H1 (cell line): ENCODE results near the gene ARMC10. TPM values are rescaled to one million over a fixed set of nuclear protein-coding genes. Genes with fewer than 3 reads are reported as not detected.

Source experiments
- ASH2L ChIP-seq: fragments of 200-600, 300-600 bp; sonication (generic); IDR thresholded peaks from one replicate; pipeline ENCODE4 v1.7.1; 2017; ENCODE audit warnings: low read length
- ATF2 ChIP-seq: IDR thresholded peaks from 2 replicates; pipeline ENCODE4 v1.6.1; 2012; ENCODE audit warnings: low read length, inconsistent platforms
- BRCA1 ChIP-seq: IDR thresholded peaks from 2 replicates; pipeline ENCODE4 v1.6.1; 2012; ENCODE audit warnings: low read depth, low read length, improper control_type of control experiment
- CTBP2 ChIP-seq: IDR thresholded peaks from 2 replicates; pipeline ENCODE4 v1.7.0; 2011; ENCODE audit warnings: borderline replicate concordance, mild to moderate bottlenecking, moderate library complexity, mixed read lengths, low read length; ENCODE audit not compliant: insufficient read depth, insufficient read length
- E2F6 ChIP-seq: IDR thresholded peaks from 2 replicates; pipeline ENCODE4 v1.6.1; 2012; ENCODE audit warnings: inconsistent platforms
- EZH2 ChIP-seq: fragments of 200-600 bp; sonication (generic); IDR thresholded peaks from 2 replicates; pipeline ENCODE4 v1.7.1; 2012; ENCODE audit warnings: low read depth, mild to moderate bottlenecking, moderate library complexity, low read length, inconsistent platforms; ENCODE audit not compliant: severe bottlenecking
- JUN ChIP-seq: IDR thresholded peaks from 2 replicates; pipeline ENCODE4 v1.6.1; 2011; ENCODE audit warnings: low read depth, mild to moderate bottlenecking, improper control_type of control experiment, low read length
- MAFK ChIP-seq: IDR thresholded peaks from 2 replicates; pipeline ENCODE4 v1.6.1; 2012; ENCODE audit warnings: low read depth, mild to moderate bottlenecking, improper control_type of control experiment, low read length
- NANOG ChIP-seq: IDR thresholded peaks from 2 replicates; pipeline ENCODE4 v1.6.1; 2011; ENCODE audit warnings: low read length, low read depth, mild to moderate bottlenecking, inconsistent platforms; ENCODE audit not compliant: insufficient read depth, poor library complexity, severe bottlenecking
- RAD21 ChIP-seq, 2 experiments: IDR thresholded peaks in 1 of 2; conservative IDR thresholded peaks in 1 of 2; 2 replicates each; pipeline ENCODE4 v1.6.1; 2011; ENCODE audit warnings: low read depth in 2 of 2, low read length in 2 of 2, improper control_type of control experiment in 1 of 2, inconsistent platforms in 1 of 2, mild to moderate bottlenecking in 1 of 2, moderate library complexity in 1 of 2
- RBBP5 ChIP-seq: IDR thresholded peaks from 2 replicates; pipeline ENCODE4 v1.7.1; 2012; ENCODE audit warnings: low read depth, mild to moderate bottlenecking, inconsistent platforms, low read length, moderate library complexity, borderline replicate concordance
- RNF2 ChIP-seq: fragments of 200-900, 300-1000 bp; sonication (generic); IDR thresholded peaks from 2 replicates; pipeline ENCODE4 v1.7.1; 2016; ENCODE audit warnings: borderline replicate concordance, low read depth, mild to moderate bottlenecking, antibody characterized with exemption, low read length; ENCODE audit not compliant: poor library complexity, severe bottlenecking; ENCODE audit errors: missing control alignments
- SAP30 ChIP-seq: fragments of 300-600 bp; sonication (generic); IDR thresholded peaks from 2 replicates; pipeline ENCODE4 v1.7.1; 2012; ENCODE audit warnings: low read length, moderate library complexity, mild to moderate bottlenecking, inconsistent platforms; ENCODE audit not compliant: insufficient read depth, insufficient replicate concordance
- SUZ12 ChIP-seq: fragments of 200-600 bp; sonication (generic); IDR thresholded peaks from 2 replicates; pipeline ENCODE4 v1.6.1; 2012; ENCODE audit warnings: mild to moderate bottlenecking, inconsistent platforms, low read length, moderate library complexity, mixed read lengths
- TAF1 ChIP-seq: IDR thresholded peaks from 2 replicates; pipeline ENCODE4 v1.6.1; 2011; ENCODE audit warnings: mild to moderate bottlenecking, low read depth, low read length
- TCF12 ChIP-seq: IDR thresholded peaks from 2 replicates; pipeline ENCODE4 v1.6.1; 2011; ENCODE audit warnings: low read depth, mild to moderate bottlenecking, low read length
- USF2 ChIP-seq: IDR thresholded peaks from 2 replicates; pipeline ENCODE4 v1.6.1; 2011; ENCODE audit warnings: low read length, improper control_type of control experiment
- polyA plus RNA-seq, 7 experiments: library from polyadenylated mRNA; depleted of rRNA in 3 of 7; stranded (reverse) in 5 of 7; unstranded in 2 of 7; fragments of >200 nt in 5 of 7; fragments of 200-250 nt in 2 of 7; gene quantifications; 1 replicate in 5 of 7; 2 replicates in 1 of 7; 4 replicates in 1 of 7; pipeline versions ENCODE4 v1.2.1 to v1.2.3, GENCODE V29; 2011 to 2013; ENCODE audit warnings: missing spikeins in 2 of 7, mixed read lengths in 2 of 7
- total RNA-seq: library from RNA; stranded (reverse); fragmentation: NEBNext Ultra II Directional; extraction: Animal tissue kit (Norgen Biotek cat#: 25700); gene quantifications from 2 replicates; pipeline ENCODE4 v1.2.1, GENCODE V29; 2021
- TF ChIP-seq, protein P1 (sequence below): IDR thresholded peaks from 2 replicates; pipeline ENCODE4 v1.6.1; 2012; ENCODE audit warnings: inconsistent platforms

The ARMC10 gene
- total and polyA plus RNA-seq, 2 of the 8 experiments (the other 6 are each of a cell fraction or from before 2014, with no cell fraction given) = 16.4 to 44.3 TPM

DNA sequence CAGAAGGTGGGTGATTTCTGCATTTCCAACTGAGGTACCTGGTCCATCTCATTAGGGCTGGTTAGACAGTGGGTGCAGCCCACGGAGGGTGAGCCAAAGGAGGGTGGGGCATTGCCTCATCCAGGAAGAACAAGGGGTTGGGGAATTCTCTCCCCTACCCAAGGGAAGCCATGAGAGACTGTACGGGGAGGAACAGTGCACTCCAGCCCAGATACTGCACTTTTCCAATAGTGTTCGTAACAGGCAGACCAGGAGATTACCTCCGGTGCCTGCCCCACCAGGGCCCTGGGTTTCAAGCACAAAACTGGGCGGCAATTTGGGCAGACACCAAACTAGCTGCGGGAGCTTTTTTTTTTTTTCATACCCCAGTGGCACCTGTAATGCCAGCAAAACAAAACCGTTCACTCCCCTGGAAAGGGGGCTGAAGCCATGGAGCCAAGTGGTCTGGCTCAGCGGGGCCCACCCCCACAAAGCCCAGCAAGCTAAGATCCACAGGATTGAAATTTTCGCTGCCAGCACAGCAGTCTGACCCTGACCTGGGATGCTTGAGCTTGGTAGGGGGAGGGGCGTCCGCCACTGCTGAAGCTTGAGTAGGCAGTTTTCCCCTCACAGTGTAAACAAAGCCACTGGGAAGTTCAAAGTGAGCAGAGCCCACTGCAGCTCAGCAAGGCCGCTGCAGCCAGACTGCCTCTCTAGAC is 31.2 kb downstream of the ARMC10 start (continued):
- no peak for TF ChIP-seq RNF2
- no peak for TF ChIP-seq TAF1
- TF ChIP-seq SUZ12 = no peak
- TF ChIP-seq RAD21 (IDR thresholded peaks at IDR 0.05 in 1 of 2, conservative IDR thresholded peaks at IDR 0.05 in 1 of 2; ENCODE audit: low read depth in 2 of 2, low read length in 2 of 2) = peak in 1 of 2 experiments; percentile 11; a peak in 1 of 4 replicates
- TF ChIP-seq CTBP2 = no peak
- TF ChIP-seq E2F6 = peak; percentile 29; the same call in 1 of the 2 replicates
- TF ChIP-seq MAFK = peak; percentile 50; the same call in 1 of the 2 replicates
- TF ChIP-seq NANOG = no peak
- TF ChIP-seq SAP30 = no peak
- no peak for TF ChIP-seq BRCA1
- peak; percentile 61; the same call in 1 of the 2 replicates for TF ChIP-seq RBBP5
- TF ChIP-seq, protein P1, sequence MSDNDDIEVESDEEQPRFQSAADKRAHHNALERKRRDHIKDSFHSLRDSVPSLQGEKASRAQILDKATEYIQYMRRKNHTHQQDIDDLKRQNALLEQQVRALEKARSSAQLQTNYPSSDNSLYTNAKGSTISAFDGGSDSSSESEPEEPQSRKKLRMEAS = peak; percentile 25; the same call in 1 of the 2 replicates
- TF ChIP-seq EZH2 = no peak
- TF ChIP-seq ASH2L = peak; percentile 78
- TF ChIP-seq USF2 = no peak
- TF ChIP-seq JUN = no peak
- no peak for TF ChIP-seq TCF12
- no peak for TF ChIP-seq ATF2
